Measurements from ENCODE around the gene TRIM38. TPM values are rescaled to one million over a fixed set of nuclear protein-coding genes. Genes with fewer than 3 reads are reported as not detected.
A peak's percentile ranks its signal among the peaks of the same experiment; 100 is the strongest.

Gene TRIM38
- total and polyA plus RNA-seq, 2 of the 13 experiments (the other 11 are each of a cell fraction or from before 2014, with no cell fraction given): 2.5 to 3.1 TPM

DNA sequence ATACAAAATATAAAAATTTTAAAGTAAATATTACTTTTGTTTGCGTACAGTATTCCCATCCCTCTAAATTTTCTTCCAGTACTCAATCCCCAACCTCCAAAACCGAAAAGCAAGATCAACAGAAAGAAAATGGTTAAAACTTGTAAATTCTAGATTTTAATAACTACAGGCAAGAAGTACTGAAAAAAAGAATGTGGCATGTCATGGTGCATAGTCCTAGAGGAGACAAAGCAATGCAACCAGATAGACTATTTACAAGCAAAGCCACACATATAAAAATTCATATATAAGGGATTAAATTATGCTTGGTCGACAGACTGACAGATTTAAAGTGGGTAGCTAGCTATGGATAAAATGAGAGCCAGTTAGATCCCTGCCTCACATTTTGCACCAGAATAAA is 68.1 kb downstream of the TRIM38 start:
- WGBS (ENCODE audit: low lambda C conversion rate): 80% methylated on average over 3 of the region's 3 CpGs
- no peak for ATAC-seq

DNA sequence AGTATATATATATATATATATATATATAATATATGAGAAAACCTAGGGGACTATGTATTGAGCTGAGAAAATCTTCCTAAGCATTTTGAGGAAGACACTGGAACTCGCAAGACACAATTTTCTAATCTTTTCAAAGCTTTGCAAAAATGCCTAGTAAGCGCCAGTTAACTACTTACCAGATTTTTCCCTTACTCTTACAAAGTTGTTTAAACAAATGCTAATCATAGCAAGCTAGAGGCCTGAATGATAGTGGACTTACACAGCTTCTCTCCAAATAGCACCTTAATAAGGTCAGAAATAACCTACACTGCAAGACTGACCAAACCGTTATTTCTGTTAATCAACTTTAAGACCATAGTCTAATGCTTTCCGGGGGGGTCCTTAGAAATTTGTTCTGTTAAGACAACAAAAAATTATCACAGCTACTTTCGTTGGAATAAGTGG is 68.6 kb downstream of the TRIM38 start:
- ATAC-seq (peak; percentile 4), DNase-seq (ENCODE audit: low spot score) (no peak), FAIRE-seq (no peak)
- POLR2A ChIA-PET: interaction anchor here (0.5 to 12.3 kb wide), 15 partner anchors 9 to 1862 kb away, joined by 3 to 322 read pairs (median 24); partner anchors contain the start of gene HFE
- WGBS (ENCODE audit: low lambda C conversion rate): 15% methylated on average over 5 of the region's 5 CpGs
- Histone ChIP-seq H3K36me3 (replicated peaks in 1 of 2; ENCODE audit: control insufficient read depth in 1 of 2, insufficient read depth in 2 of 2, low read length in 2 of 2) (no peaks in the 10 kb centered on the region), H3K79me2 (ENCODE audit: insufficient read depth, low read length) (no peaks in the 10 kb centered on the region), H3K27me3 (ENCODE audit: control insufficient read depth in 1 of 2, insufficient read depth in 2 of 2, low read length in 2 of 2) (no peaks in the 10 kb centered on the region; a peak in 1 of 5 replicates), H4K20me1 (ENCODE audit: insufficient read depth, low read length) (no peaks in the 10 kb centered on the region), H2AFZ (ENCODE audit: low read length) (no peak overlapping the region), H3K4me3 (replicated peaks in 1 of 3; ENCODE audit: insufficient read depth in 1 of 3, low read depth in 2 of 3, low read length in 3 of 3) (peak overlapping the region; percentile 71 to 83 (median 82)), H3K4me2 (ENCODE audit: low read depth, low read length) (peak overlapping the region; percentile 95), H3K4me1 (ENCODE audit: insufficient read depth, low read length) (peaks cover 37% of the 10 kb centered on the region), H3K27ac (ENCODE audit: extremely low read length, insufficient read depth, low read length) (peak overlapping the region; percentile 93), H3K9ac (ENCODE audit: insufficient read depth, low read depth, low read length) (peak overlapping the region; percentile 85), H3K9me3 (ENCODE audit: low read length) (no peaks in the 10 kb centered on the region)
- no TSS peak for BruUV-seq (replicated peaks)
- intact Hi-C loops (cut with micrococcal nuclease; ENCODE audit: unreplicated experiment) (no loop called here), in situ Hi-C loops (cut with HindIII; ENCODE audit: extremely low pct_ligation_motif_present, low pct_unique_long_range_greater_than_20kb) (loop anchor here (10.0 kb wide), 1 partner anchor 1784 kb away; a partner anchor contains a TSS)
- CTCF ChIA-PET (ENCODE audit: low intra/inter-chr PET ratio, low total read pairs): no interaction called here
- 0 out of 2 replicates have a peak, but pooled peaks have one; percentile 96 for TF ChIP-seq ZC3H4 (CRISPR knock-in tag; IDR thresholded peaks at IDR 0.05; ENCODE audit: borderline replicate concordance)
- TF ChIP-seq, protein P1, sequence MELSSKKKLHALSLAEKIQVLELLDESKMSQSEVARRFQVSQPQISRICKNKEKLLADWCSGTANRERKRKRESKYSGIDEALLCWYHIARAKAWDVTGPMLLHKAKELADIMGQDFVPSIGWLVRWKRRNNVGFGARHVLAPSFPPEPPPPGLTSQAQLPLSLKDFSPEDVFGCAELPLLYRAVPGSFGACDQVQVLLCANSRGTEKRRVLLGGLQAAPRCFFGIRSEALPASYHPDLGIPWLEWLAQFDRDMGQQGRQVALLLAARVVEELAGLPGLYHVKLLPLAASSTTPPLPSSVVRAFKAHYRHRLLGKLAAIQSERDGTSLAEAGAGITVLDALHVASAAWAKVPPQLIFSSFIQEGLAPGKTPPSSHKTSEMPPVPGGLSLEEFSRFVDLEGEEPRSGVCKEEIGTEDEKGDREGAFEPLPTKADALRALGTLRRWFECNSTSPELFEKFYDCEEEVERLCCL (CRISPR knock-in tag; IDR thresholded peaks at IDR 0.05; ENCODE audit: borderline replicate concordance): no peak
- TF ChIP-seq, protein P2, sequence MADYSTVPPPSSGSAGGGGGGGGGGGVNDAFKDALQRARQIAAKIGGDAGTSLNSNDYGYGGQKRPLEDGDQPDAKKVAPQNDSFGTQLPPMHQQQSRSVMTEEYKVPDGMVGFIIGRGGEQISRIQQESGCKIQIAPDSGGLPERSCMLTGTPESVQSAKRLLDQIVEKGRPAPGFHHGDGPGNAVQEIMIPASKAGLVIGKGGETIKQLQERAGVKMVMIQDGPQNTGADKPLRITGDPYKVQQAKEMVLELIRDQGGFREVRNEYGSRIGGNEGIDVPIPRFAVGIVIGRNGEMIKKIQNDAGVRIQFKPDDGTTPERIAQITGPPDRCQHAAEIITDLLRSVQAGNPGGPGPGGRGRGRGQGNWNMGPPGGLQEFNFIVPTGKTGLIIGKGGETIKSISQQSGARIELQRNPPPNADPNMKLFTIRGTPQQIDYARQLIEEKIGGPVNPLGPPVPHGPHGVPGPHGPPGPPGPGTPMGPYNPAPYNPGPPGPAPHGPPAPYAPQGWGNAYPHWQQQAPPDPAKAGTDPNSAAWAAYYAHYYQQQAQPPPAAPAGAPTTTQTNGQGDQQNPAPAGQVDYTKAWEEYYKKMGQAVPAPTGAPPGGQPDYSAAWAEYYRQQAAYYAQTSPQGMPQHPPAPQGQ (CRISPR knock-in tag; IDR thresholded peaks at IDR 0.05; ENCODE audit: borderline replicate concordance): no peak
- TF ChIP-seq SIN3B (IDR thresholded peaks at IDR 0.05; ENCODE audit: low read length): peak; percentile 34; the same call in 1 of the 2 replicates
- TF ChIP-seq MAFK (conservative IDR thresholded peaks at IDR 0.05 in 1 of 2, IDR thresholded peaks at IDR 0.05 in 1 of 2; ENCODE audit: low read length in 2 of 2): peak in 1 of 2 experiments; percentile 61; a peak in 2 of 4 replicates
- no peak for TF ChIP-seq CREM (IDR thresholded peaks at IDR 0.05)
- TF ChIP-seq CREM (CRISPR knock-in tag; IDR thresholded peaks at IDR 0.05): no peak
- no peak for TF ChIP-seq HOXD1 (CRISPR knock-in tag; IDR thresholded peaks at IDR 0.05)
- no peak for TF ChIP-seq CBX2 (IDR thresholded peaks at IDR 0.05; ENCODE audit: low read depth, low read length)
- no peak for TF ChIP-seq CBX2 (CRISPR knock-in tag; IDR thresholded peaks at IDR 0.05; ENCODE audit: low read depth)
- TF ChIP-seq HNRNPK (IDR thresholded peaks at IDR 0.05; ENCODE audit: low read depth, low read length, poor library complexity, severe bottlenecking): no peak
- no peak for TF ChIP-seq ZNF644 (CRISPR knock-in tag; IDR thresholded peaks at IDR 0.05; ENCODE audit: low read depth)
- no peak for TF ChIP-seq NKX3-1 (CRISPR knock-in tag; IDR thresholded peaks at IDR 0.05)

More for the DNA sequence above, 68.1 kb downstream of the TRIM38 start:
- Histone ChIP-seq H3K4me2 (ENCODE audit: low read depth, low read length) (peak overlapping the region; percentile 39), H3K27ac (ENCODE audit: extremely low read length, insufficient read depth, low read length) (peak overlapping the region; percentile 93), H2AFZ (ENCODE audit: low read length) (no peak overlapping the region), H3K9ac (ENCODE audit: insufficient read depth, low read depth, low read length) (peak overlapping the region; percentile 85), H3K4me1 (ENCODE audit: insufficient read depth, low read length) (peaks cover 41% of the 10 kb centered on the region), H3K4me3 (replicated peaks in 1 of 3; ENCODE audit: insufficient read depth in 1 of 3, low read depth in 2 of 3, low read length in 3 of 3) (peak overlapping the region in 2 of 3 experiments; percentile 8 to 22; a peak in 2 of 6 replicates), H3K27me3 (ENCODE audit: control insufficient read depth in 1 of 2, insufficient read depth in 2 of 2, low read length in 2 of 2) (no peaks in the 10 kb centered on the region; a peak in 1 of 5 replicates), H3K36me3 (replicated peaks in 1 of 2; ENCODE audit: control insufficient read depth in 1 of 2, insufficient read depth in 2 of 2, low read length in 2 of 2) (no peaks in the 10 kb centered on the region), H3K79me2 (ENCODE audit: insufficient read depth, low read length) (no peaks in the 10 kb centered on the region), H4K20me1 (ENCODE audit: insufficient read depth, low read length) (no peaks in the 10 kb centered on the region), H3K9me3 (ENCODE audit: low read length) (no peaks in the 10 kb centered on the region)
- TF ChIP-seq, protein P3, sequence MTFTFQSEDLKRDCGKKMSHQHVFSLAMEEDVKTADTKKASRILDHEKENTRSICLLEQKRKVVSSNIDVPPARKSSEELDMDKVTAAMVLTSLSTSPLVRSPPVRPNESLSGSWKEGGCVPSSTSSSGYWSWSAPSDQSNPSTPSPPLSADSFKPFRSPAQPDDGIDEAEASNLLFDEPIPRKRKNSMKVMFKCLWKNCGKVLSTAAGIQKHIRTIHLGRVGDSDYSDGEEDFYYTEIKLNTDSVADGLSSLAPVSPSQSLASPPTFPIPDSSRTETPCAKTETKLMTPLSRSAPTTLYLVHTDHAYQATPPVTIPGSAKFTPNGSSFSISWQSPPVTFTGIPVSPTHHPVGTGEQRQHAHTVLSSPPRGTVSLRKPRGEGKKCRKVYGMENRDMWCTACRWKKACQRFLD (CRISPR knock-in tag; IDR thresholded peaks at IDR 0.05; ENCODE audit: borderline replicate concordance): no peak
- no peak for TF ChIP-seq ZMYM2 (CRISPR knock-in tag; IDR thresholded peaks at IDR 0.05)
- intact Hi-C loops (cut with micrococcal nuclease; ENCODE audit: unreplicated experiment): no loop called here
- DNase-seq (ENCODE audit: low spot score): no peak
- POLR2A ChIA-PET: interaction anchor here (1.1 to 12.3 kb wide), 8 partner anchors 9 to 186 kb away, joined by 3 to 322 read pairs (median 44); a partner anchor contains a TSS
- in situ Hi-C loops (cut with HindIII; ENCODE audit: extremely low pct_ligation_motif_present, low pct_unique_long_range_greater_than_20kb): loop anchor here (10.0 kb wide), 1 partner anchor 1784 kb away; a partner anchor contains a TSS
- BruUV-seq (replicated peaks): no TSS peak
- no peak for FAIRE-seq
- CTCF ChIA-PET (ENCODE audit: low intra/inter-chr PET ratio, low total read pairs): no interaction called here
